ENCODE measurements around the gene VAMP3. TPM values are rescaled to one million over a fixed set of nuclear protein-coding genes. Genes with fewer than 3 reads are reported as not detected.

The VAMP3 gene
- total and polyA plus RNA-seq, 9 of the 15 experiments (the other 6 are each of a cell fraction or from before 2014, with no cell fraction given), result 27.1 to 71.3 (median 47.5) TPM

DNA sequence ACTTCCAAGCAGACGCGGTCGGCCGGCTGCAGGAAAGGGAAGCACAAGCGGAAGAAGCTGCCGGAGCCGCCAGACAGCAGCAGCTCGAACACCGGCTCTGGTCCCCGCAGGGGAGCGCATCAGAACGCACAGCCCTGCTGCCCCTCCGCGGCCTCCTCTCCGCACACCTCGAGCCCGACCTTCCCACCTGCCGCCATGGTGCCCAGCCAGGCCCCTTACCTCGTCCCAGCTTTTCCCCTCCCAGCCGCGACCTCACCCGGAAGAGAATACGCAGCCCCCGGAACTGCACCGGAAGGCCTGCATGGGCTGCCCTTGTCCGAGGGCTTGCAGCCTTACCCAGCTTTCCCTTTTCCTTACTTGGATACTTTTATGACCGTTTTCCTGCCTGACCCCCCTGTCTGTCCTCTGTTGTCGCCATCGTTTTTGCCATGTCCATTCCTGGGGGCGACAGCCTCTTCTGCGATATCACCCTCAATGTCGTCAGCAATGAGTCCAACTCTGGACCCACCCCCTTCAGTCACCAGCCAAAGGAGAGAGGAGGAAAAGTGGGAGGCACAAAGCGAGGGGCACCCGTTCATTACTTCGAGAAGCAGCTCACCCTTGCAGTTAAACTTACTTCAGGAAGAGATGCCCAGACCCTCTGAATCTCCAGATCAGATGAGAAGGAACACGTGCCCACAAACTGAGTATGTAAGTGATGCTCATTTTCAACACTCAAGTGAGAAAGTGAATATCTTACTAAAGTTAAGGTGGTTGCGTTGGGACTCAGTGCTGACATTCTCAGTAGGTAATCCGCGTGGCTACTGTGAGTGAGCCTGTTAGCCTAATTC, 56.2 kb downstream of the VAMP3 start (continued):
- TF ChIP-seq ZNF354B (CRISPR knock-in tag; IDR thresholded peaks at IDR 0.05) (no peak), MYNN (IDR thresholded peaks at IDR 0.05) (no peak), MYNN (CRISPR knock-in tag; IDR thresholded peaks at IDR 0.05) (no peak), GABPB1 (CRISPR knock-in tag; IDR thresholded peaks at IDR 0.05) (peak; percentile 93), TGIF2 (CRISPR knock-in tag; IDR thresholded peaks at IDR 0.05) (no peak), ZBED1 (IDR thresholded peaks at IDR 0.05) (no peak), HMG20A (CRISPR knock-in tag; conservative IDR thresholded peaks at IDR 0.05) (no peak), ILF3 (IDR thresholded peaks at IDR 0.05; ENCODE audit: borderline replicate concordance) (no peak), ZNF668 (CRISPR knock-in tag; IDR thresholded peaks at IDR 0.05) (no peak), XRCC3 (IDR thresholded peaks at IDR 0.05) (no peak), ZNF445 (CRISPR knock-in tag; IDR thresholded peaks at IDR 0.05; ENCODE audit: low read depth) (no peak), RNF2 (IDR thresholded peaks at IDR 0.05) (no peak), CCAR2 (IDR thresholded peaks at IDR 0.05; ENCODE audit: low read depth, low read length) (no peak), ZNF282 (CRISPR knock-in tag; IDR thresholded peaks at IDR 0.05) (no peak), ASH1L (IDR thresholded peaks at IDR 0.05; ENCODE audit: borderline replicate concordance, low read depth, partially characterized antibody) (peak; percentile 61), HDAC8 (tag; IDR thresholded peaks at IDR 0.05) (peak; percentile 86; the same call in 1 of the 2 replicates), ZNF644 (tag; IDR thresholded peaks at IDR 0.05; ENCODE audit: low read depth) (peak; percentile 76; the same call in 1 of the 2 replicates), MYC (IDR thresholded peaks at IDR 0.05; ENCODE audit: low read depth, low read length) (peak; percentile 72), MYC (CRISPR knock-in tag; IDR thresholded peaks at IDR 0.05; ENCODE audit: borderline replicate concordance, low read depth) (no peak), RBM25 (IDR thresholded peaks at IDR 0.05; ENCODE audit: low read depth, low read length, severe bottlenecking) (no peak), CBFA2T2 (conservative IDR thresholded peaks at IDR 0.05) (no peak), ZNF124 (CRISPR knock-in tag; IDR thresholded peaks at IDR 0.05) (no peak), FOXK1 (CRISPR knock-in tag; IDR thresholded peaks at IDR 0.05; ENCODE audit: borderline replicate concordance) (no peak)
- TF ChIP-seq, protein P1, sequence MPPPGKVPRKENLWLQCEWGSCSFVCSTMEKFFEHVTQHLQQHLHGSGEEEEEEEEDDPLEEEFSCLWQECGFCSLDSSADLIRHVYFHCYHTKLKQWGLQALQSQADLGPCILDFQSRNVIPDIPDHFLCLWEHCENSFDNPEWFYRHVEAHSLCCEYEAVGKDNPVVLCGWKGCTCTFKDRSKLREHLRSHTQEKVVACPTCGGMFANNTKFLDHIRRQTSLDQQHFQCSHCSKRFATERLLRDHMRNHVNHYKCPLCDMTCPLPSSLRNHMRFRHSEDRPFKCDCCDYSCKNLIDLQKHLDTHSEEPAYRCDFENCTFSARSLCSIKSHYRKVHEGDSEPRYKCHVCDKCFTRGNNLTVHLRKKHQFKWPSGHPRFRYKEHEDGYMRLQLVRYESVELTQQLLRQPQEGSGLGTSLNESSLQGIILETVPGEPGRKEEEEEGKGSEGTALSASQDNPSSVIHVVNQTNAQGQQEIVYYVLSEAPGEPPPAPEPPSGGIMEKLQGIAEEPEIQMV (tag; conservative IDR thresholded peaks at IDR 0.05; ENCODE audit: low read depth), result no peak
- TF ChIP-seq, protein P2, sequence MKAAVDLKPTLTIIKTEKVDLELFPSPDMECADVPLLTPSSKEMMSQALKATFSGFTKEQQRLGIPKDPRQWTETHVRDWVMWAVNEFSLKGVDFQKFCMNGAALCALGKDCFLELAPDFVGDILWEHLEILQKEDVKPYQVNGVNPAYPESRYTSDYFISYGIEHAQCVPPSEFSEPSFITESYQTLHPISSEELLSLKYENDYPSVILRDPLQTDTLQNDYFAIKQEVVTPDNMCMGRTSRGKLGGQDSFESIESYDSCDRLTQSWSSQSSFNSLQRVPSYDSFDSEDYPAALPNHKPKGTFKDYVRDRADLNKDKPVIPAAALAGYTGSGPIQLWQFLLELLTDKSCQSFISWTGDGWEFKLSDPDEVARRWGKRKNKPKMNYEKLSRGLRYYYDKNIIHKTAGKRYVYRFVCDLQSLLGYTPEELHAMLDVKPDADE (conservative IDR thresholded peaks at IDR 0.05; ENCODE audit: control insufficient read depth, low read depth, low read length), result 0 out of 2 replicates have a peak, but pooled peaks have one; percentile 36
- TF ChIP-seq, protein P3, sequence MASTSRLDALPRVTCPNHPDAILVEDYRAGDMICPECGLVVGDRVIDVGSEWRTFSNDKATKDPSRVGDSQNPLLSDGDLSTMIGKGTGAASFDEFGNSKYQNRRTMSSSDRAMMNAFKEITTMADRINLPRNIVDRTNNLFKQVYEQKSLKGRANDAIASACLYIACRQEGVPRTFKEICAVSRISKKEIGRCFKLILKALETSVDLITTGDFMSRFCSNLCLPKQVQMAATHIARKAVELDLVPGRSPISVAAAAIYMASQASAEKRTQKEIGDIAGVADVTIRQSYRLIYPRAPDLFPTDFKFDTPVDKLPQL (IDR thresholded peaks at IDR 0.05; ENCODE audit: extremely low read depth, insufficient read length), result no peak
